GM10847 (cell line): Measurements from ENCODE around the gene TGDS.

Experiments used
- POLR2A ChIP-seq: IDR thresholded peaks from 2 replicates; pipeline ENCODE4 v1.6.1; 2011; ENCODE audit not compliant: insufficient read length; ENCODE audit errors: extremely low read depth

The TGDS gene

DNA sequence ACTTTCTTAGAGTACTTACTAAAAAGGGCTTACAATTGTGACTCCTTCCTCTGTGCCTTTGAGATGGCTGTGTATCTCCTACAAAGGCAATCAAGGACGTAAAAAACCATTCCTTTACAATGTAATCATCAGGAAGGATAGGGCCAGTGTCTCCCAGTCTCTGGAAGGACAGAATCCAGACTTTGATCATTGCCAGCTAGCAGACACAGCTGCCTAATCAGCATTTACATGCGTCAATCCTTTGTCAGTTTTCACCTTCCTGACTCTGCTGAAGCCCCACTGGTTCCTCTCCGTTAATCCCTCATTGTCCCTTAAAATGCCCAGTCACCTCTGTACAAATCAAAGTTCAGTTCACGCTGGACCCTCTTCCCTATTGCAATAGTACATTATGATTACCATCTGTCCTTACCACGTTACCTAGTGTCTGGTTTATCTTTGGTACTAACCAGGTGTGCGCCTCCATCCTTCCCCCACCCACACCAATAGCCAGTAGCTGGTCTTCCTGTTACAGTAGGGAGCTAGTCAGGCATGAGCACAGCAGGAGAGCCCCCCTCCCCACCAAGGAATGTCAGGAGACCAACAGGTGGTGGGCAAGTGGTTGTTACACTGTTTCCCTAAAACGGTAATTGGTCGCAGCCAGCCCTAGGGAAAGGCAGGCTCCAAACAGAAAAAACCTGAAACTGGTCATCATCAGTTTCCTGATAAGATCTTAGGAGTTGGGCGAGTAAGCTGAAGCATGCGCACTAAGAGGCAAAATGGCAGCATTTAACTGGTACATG is 49.7 kb downstream of the TGDS start:
- no peak for TF ChIP-seq POLR2A

DNA sequence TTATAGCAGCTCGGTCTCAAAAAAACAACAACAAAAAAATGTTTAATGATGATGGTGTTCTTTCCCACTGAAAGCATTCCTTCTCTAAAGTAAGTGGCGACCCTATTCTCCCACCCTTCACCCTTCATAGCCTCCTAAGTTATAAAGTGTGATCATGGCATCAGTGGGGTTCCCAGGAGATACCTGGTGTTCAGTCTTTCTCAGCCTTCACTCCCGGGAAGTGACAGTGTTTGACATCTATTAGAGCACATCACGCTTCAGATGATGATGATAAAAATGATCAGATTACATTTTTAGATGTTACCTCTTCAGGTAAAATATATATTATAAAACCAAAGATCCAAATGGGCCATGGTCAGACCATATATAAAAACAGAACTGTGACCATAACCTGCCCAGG is 51.0 kb downstream of the TGDS start:
- TF ChIP-seq POLR2A: no peak

DNA sequence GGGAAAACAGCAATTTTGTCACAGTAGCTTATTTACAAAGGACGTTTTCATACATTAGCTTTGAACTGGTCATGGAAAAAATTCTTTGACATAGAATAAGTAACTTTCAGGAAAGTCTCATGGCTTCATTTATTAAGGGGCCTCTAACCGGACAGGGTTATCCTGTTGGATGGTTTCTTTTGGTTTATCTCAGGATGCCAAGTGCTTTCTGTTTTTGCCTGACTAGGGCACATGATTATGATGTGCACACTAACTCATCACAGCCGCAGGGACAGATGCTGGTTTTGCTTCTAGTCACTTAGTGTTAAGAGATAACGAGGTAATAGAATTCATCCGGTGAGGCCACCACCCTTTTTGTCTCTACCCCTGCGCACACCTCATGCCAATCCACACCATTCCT is 53.0 kb downstream of the TGDS start:
- TF ChIP-seq POLR2A: no peak

GRCh38 chr13:94537740-94538630 is 58.0 kb downstream of the TGDS start:
- TF ChIP-seq POLR2A: no peak

DNA sequence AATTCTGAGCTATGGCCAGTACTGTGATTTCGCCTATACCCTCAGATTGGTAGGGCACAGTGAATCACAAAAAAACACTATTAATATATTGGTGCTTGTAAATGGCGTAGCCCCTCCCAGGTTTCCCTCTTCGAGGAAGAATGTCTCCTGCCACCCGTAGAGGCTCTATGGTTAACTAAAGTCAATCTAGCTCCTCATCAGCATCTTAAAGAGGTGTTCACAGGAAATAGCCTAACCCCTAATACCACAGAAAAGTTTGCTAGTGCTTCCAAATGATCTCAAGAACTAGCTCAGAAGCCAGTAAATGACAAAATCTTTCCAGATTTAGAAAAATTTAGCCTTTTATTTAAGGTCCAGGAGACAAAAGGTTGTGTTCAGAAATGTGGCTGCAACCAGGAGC is 60.2 kb downstream of the TGDS start:
- TF ChIP-seq POLR2A: no peak

DNA sequence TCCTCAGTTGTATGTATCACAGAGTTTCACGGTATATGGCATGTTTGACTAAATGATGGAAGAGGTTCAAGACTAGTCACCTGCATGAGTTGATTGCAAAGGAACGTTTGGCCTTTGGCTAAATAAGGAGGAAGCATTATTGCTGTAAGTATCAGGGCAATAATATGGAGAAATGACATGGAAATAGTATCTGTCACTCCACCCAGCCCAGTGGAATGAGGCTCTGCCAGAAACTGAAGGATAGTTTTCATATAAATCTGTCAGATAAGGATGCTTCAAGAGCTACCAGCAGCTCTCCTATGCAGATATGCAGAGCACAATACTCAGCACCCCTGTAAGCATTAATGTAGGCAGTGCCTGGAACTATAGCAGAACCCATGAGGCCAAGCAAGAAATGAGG is 60.7 kb downstream of the TGDS start:
- TF ChIP-seq POLR2A: no peak

DNA sequence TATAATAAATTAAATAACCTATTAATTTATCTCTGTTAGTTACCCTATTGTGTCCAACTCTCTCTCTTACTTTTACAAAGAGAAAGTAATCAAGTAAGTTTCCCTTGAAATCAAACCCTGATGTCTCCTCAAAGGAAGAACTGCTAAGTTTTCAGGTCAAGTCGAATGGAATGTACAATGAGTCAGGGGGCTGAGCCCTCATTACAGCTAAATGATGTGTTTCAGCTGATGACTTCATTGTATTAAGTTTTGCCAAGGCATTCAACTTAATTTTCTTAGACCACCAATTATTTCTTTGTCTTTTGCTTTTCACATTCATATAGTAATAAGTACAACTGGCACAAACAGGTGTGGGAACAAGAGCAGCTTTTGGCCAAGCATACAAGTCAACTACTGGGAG is 61.8 kb downstream of the TGDS start:
- no peak for TF ChIP-seq POLR2A

GRCh38 chr13:94525781-94526180 is 70.2 kb downstream of the TGDS start:
- TF ChIP-seq POLR2A: no peak

GRCh38 chr13:94524407-94524806 is 71.5 kb downstream of the TGDS start:
- TF ChIP-seq POLR2A: no peak
